GM12878 (cell line): ENCODE results near the gene CACHD1. TPM values are rescaled to one million over a fixed set of nuclear protein-coding genes. Genes with fewer than 3 reads are reported as not detected.

Experiments
- ATAC-seq: fragments of 200-7000 bp; cut with Tn5 transposase; 3 replicates; pipeline ENCODE4 v1.9.1; 2020; ENCODE audit warnings: mild to moderate bottlenecking, moderate library complexity
- BruUV-seq: library from RNA; stranded (reverse); fragments of 400-500 nt; replicated peaks from 2 replicates; lab custom pipeline; 2021; lab: Mats Ljungman, UMichigan
- CTCF ChIA-PET: fragments of 300-600 bp; sonication (Branson Sonifier 250); formaldehyde crosslinking; extraction: SDS; loops from one replicate; lab custom pipeline; 2021; ENCODE audit warnings: inconsistent platforms; lab: Yijun Ruan, JAX
- POLR2A ChIA-PET: fragments of 350-600 bp; formaldehyde crosslinking; extraction: SDS; loops from one replicate; lab custom pipeline; 2021; ENCODE audit warnings: inconsistent platforms; lab: Charles Lee
- RAD21 ChIA-PET: fragments of 300-600 bp; sonication (Branson Sonifier 250); formaldehyde crosslinking; loops from one replicate; lab custom pipeline; 2023; ENCODE audit warnings: antibody characterized with exemption; ENCODE audit not compliant: unreplicated experiment; lab: Charles Lee
- SMC1A ChIA-PET: fragments of 300-600 bp; sonication (Branson Sonifier 250); formaldehyde crosslinking; loops from one replicate; lab custom pipeline; 2023; ENCODE audit not compliant: unreplicated experiment, uncharacterized antibody; lab: Charles Lee
- DNase-seq: peaks from one replicate; pipeline ENCODE4 v3.0.0-alpha.2; 2011; ENCODE audit warnings: low read depth, low spot score
- FAIRE-seq: peaks from 3 replicates; lab custom pipeline; 2011; peaks lifted over from hg19 to GRCh38; lab: Jason Lieb, UNC
- H2AFZ ChIP-seq: 2 replicates; pipeline ENCODE4 v1.6.0; 2011; ENCODE audit warnings: low read depth, low read length, control low read depth; ENCODE audit not compliant: control insufficient read depth
- H3K27ac ChIP-seq: 2 replicates; pipeline ENCODE4 v1.5.1; 2011; ENCODE audit warnings: control low read depth; ENCODE audit not compliant: control insufficient read depth, insufficient read depth
- H3K27me3 ChIP-seq, 2 experiments: replicated peaks in 1 of 2; 2 replicates each; pipeline versions ENCODE4 v1.6.0 to v1.6.1; 2011; ENCODE audit warnings: low read length in 1 of 2; ENCODE audit not compliant: control insufficient read depth in 2 of 2, insufficient read depth in 2 of 2
- H3K36me3 ChIP-seq, 2 experiments: 2 replicates each; pipeline ENCODE4 v1.5.1; 2011; ENCODE audit warnings: low read length in 1 of 2; ENCODE audit not compliant: control insufficient read depth in 2 of 2, insufficient read depth in 2 of 2
- H3K4me1 ChIP-seq: 2 replicates; pipeline ENCODE4 v1.6.1; 2011; ENCODE audit warnings: mild to moderate bottlenecking, low read length, moderate library complexity, mixed read lengths; ENCODE audit not compliant: control insufficient read depth, insufficient read depth
- H3K4me2 ChIP-seq: 2 replicates; pipeline ENCODE4 v1.6.0; 2011; ENCODE audit warnings: control low read depth; ENCODE audit not compliant: control insufficient read depth, insufficient read depth
- H3K4me3 ChIP-seq: fragments of 200-600 bp; sonication (generic); 2 replicates; pipeline ENCODE4 v1.5.1; 2016
- H3K79me2 ChIP-seq: 2 replicates; pipeline ENCODE4 v1.6.0; 2011; ENCODE audit warnings: low read length; ENCODE audit not compliant: control insufficient read depth, insufficient read depth
- H3K9ac ChIP-seq: 2 replicates; pipeline ENCODE4 v1.8.0; 2011; ENCODE audit warnings: low read length, control low read depth, mixed read lengths; ENCODE audit not compliant: control insufficient read depth, insufficient read depth
- H3K9me3 ChIP-seq: replicated peaks from 3 replicates; pipeline ENCODE4 v1.5.1; 2011; ENCODE audit warnings: mild to moderate bottlenecking, low read length; ENCODE audit not compliant: control insufficient read depth, insufficient read depth
- H4K20me1 ChIP-seq: 2 replicates; pipeline ENCODE4 v1.6.0; 2011; ENCODE audit not compliant: control insufficient read depth, insufficient read depth
- BCL11A ChIP-seq: IDR thresholded peaks from 2 replicates; pipeline ENCODE4 v1.6.1; 2011; ENCODE audit warnings: low read depth, low read length
- CTCF ChIP-seq, 3 experiments: IDR thresholded peaks in 2 of 3; conservative IDR thresholded peaks in 1 of 3; 2 replicates each; pipeline ENCODE4 v1.5.1; 2011; ENCODE audit warnings: low read depth in 3 of 3, low read length in 3 of 3, mild to moderate bottlenecking in 3 of 3, control low read depth in 2 of 3, moderate library complexity in 2 of 3, inconsistent platforms in 1 of 3, mixed read lengths in 1 of 3; ENCODE audit not compliant: control insufficient read depth in 2 of 3, insufficient read depth in 1 of 3; ENCODE audit errors: extremely low read depth in 1 of 3
- CUX1 ChIP-seq: IDR thresholded peaks from 2 replicates; pipeline ENCODE4 v1.6.1; 2012; ENCODE audit warnings: improper control_type of control experiment, low read depth, low read length; ENCODE audit not compliant: insufficient replicate concordance
- GATAD2B ChIP-seq: fragments of 450-650 bp; conservative IDR thresholded peaks from 2 replicates; pipeline ENCODE4 v1.6.1; 2017; ENCODE audit warnings: low read depth, mild to moderate bottlenecking, moderate library complexity
- MYC ChIP-seq: IDR thresholded peaks from 2 replicates; pipeline ENCODE4 v1.6.1; 2011; ENCODE audit warnings: mild to moderate bottlenecking, low read length, moderate library complexity, inconsistent platforms; ENCODE audit not compliant: insufficient read depth, insufficient replicate concordance, insufficient read length, severe bottlenecking
- PAX8 ChIP-seq: fragments of 450-650 bp; IDR thresholded peaks from 2 replicates; pipeline ENCODE4 v1.6.1; 2017; ENCODE audit warnings: mild to moderate bottlenecking, moderate library complexity
- POLR2AphosphoS5 ChIP-seq: IDR thresholded peaks from 2 replicates; pipeline ENCODE4 v1.6.1; 2011; ENCODE audit warnings: mild to moderate bottlenecking, low read length, inconsistent platforms
- SMAD5 ChIP-seq: IDR thresholded peaks from 2 replicates; pipeline ENCODE4 v1.6.1; 2016; ENCODE audit warnings: antibody characterized with exemption, low read depth
- SRF ChIP-seq, 2 experiments: IDR thresholded peaks; 2 replicates each; pipeline ENCODE4 v1.6.1; 2011; ENCODE audit warnings: low read depth in 2 of 2, low read length in 2 of 2, mild to moderate bottlenecking in 1 of 2, moderate library complexity in 1 of 2
- WRNIP1 ChIP-seq: IDR thresholded peaks from 2 replicates; pipeline ENCODE4 v1.6.1; 2011; ENCODE audit warnings: low read depth, low read length, improper control_type of control experiment, borderline replicate concordance
- ZBTB33 ChIP-seq: fragments of 450-650 bp; IDR thresholded peaks from 2 replicates; pipeline ENCODE4 v1.6.1; 2017; ENCODE audit warnings: mild to moderate bottlenecking
- ZSCAN29 ChIP-seq: fragments of 450-650 bp; IDR thresholded peaks from 2 replicates; pipeline ENCODE4 v1.6.1; 2017; ENCODE audit warnings: mild to moderate bottlenecking, moderate library complexity
- WGBS: methylation state at CpG from one replicate; pipeline ENCODE4 v1.1.6; 2016; ENCODE audit warnings: low lambda C conversion rate; ENCODE audit not compliant: insufficient replicate concordance, insufficient coverage; ENCODE audit errors: missing lambda C conversion rate; 5-methylcytosine and 5-hydroxymethylcytosine counted together
- in situ Hi-C: fragments of 300-500 bp; cut with MboI; formaldehyde crosslinking; loops from 9 replicates; pipeline ENCODE4 v1.14.3; 2018; ENCODE audit warnings: mixed read lengths
- intact Hi-C: fragments of 100-400 bp; cut with micrococcal nuclease; formaldehyde crosslinking; loops from one replicate; pipeline ENCODE4 v1.14.2; 2022; ENCODE audit not compliant: unreplicated experiment
- polyA plus RNA-seq, 11 experiments: library from polyadenylated mRNA; depleted of rRNA in 4 of 11; unstranded in 6 of 11; stranded (reverse) in 5 of 11; fragments of >200 nt; fragmentation: Nextera tagmentation in 4 of 11; fragmentation: Illumina TruSeq in 1 of 11; extraction: Ambion mirVana in 4 of 11; extraction: Trizol in 1 of 11; gene quantifications; 1 replicate in 1 of 11; 2 replicates in 10 of 11; pipeline versions ENCODE4 v1.2.1 to v1.2.3, GENCODE V29; 2011 to 2016; ENCODE audit warnings: inconsistent platforms in 2 of 11, missing spikeins in 2 of 11, low read depth in 1 of 11
- total RNA-seq, 4 experiments: library from RNA; depleted of rRNA in 3 of 4; stranded (reverse); fragments of >200 nt in 3 of 4; fragmentation: Illumina TruSeq in 1 of 4; extraction: Trizol in 1 of 4; gene quantifications; 2 replicates each; pipeline versions ENCODE4 v1.2.1 to v1.2.3, GENCODE V29; 2013 to 2021

The CACHD1 gene
- total and polyA plus RNA-seq, 10 of the 15 experiments (the other 5 are each of a cell fraction or from before 2014, with no cell fraction given): 0.03 TPM; not detected in 9

- DNase-seq: no peak
- no TSS peak for BruUV-seq
- H3K9me3 ChIP-seq: no peaks in the 10 kb centered on the region
- no peak for FAIRE-seq
- RAD21 ChIA-PET: no interaction called here
- H3K4me3 ChIP-seq: no peak overlapping the region
- H3K36me3 ChIP-seq: no peaks in the 10 kb centered on the region
- no peaks in the 10 kb centered on the region; a peak in 2 of 4 replicates for H3K27me3 ChIP-seq
- SMC1A ChIA-PET: no interaction called here
- H3K79me2 ChIP-seq: no peaks in the 10 kb centered on the region
- no peaks in the 10 kb centered on the region for H3K4me1 ChIP-seq
- in situ Hi-C loops: no loop called here
- 14% methylated on average over 4 of the region's 4 CpGs for WGBS
- no peak overlapping the region for H2AFZ ChIP-seq
- POLR2A ChIA-PET: no interaction called here
- no peak overlapping the region for H3K27ac ChIP-seq
- intact Hi-C loops: no loop called here
- no peak overlapping the region for H3K9ac ChIP-seq
- CTCF ChIA-PET: no interaction called here
- no peak overlapping the region for H3K4me2 ChIP-seq
- no peak for ATAC-seq
- H4K20me1 ChIP-seq: no peaks in the 10 kb centered on the region
- no peak for TF ChIP-seq CTCF (IDR thresholded peaks at IDR 0.05 in 2 of 3, conservative IDR thresholded peaks at IDR 0.05 in 1 of 3; ENCODE audit: control insufficient read depth in 2 of 3, extremely low read depth in 1 of 3, insufficient read depth in 1 of 3, low read depth in 3 of 3, low read length in 3 of 3)
- TF ChIP-seq PAX8: no peak
- TF ChIP-seq ZBTB33: no peak
- no peak for TF ChIP-seq GATAD2B
- TF ChIP-seq BCL11A: no peak
- TF ChIP-seq MYC: no peak
- TF ChIP-seq CUX1: no peak
- no peak for TF ChIP-seq SMAD5
- TF ChIP-seq ZSCAN29: no peak
- TF ChIP-seq SRF (IDR thresholded peaks at IDR 0.05; ENCODE audit: low read depth in 2 of 2, low read length in 2 of 2): no peak
- no peak for TF ChIP-seq WRNIP1
- no peak for TF ChIP-seq POLR2AphosphoS5
Measured at GRCh38 chr1:64480999-64481772, 11.3 kb downstream of the CACHD1 start.
